H1 (cell line): Measurements from ENCODE around the gene POP5. TPM values are rescaled to one million over a fixed set of nuclear protein-coding genes. Genes with fewer than 3 reads are reported as not detected.

Experiments used
- CTCF ChIA-PET: fragments of 300-600 bp; sonication (Branson Sonifier 250); formaldehyde crosslinking; loops from one replicate; lab custom pipeline; 2021; ENCODE audit not compliant: partially characterized antibody; lab: Charles Lee
- POLR2A ChIA-PET: fragments of 300-600 bp; sonication (Branson Sonifier 250); formaldehyde crosslinking; loops from one replicate; lab custom pipeline; 2021; ENCODE audit warnings: inconsistent platforms; ENCODE audit not compliant: partially characterized antibody; lab: Charles Lee
- DNase-seq, 2 experiments: peaks; one replicate each; pipeline versions ENCODE4 v3.0.0 to v3.0.0-alpha.2; 2010 to 2022; ENCODE audit warnings: low spot score in 2 of 2, low read depth in 1 of 2, mixed read lengths in 1 of 2
- FAIRE-seq: peaks from 2 replicates; lab custom pipeline; 2011; peaks lifted over from hg19 to GRCh38; lab: Jason Lieb, UNC
- H2AFZ ChIP-seq: 2 replicates; pipeline ENCODE4 v1.8.1; 2012; ENCODE audit warnings: low read length, inconsistent platforms
- H2AK5ac ChIP-seq: 2 replicates; pipeline ENCODE4 v1.6.1; 2013; ENCODE audit warnings: low read depth, low read length
- H2BK120ac ChIP-seq: replicated peaks from 2 replicates; pipeline ENCODE3; 2013; ENCODE audit warnings: low read depth, low read length, inconsistent platforms
- H2BK12ac ChIP-seq: 2 replicates; pipeline ENCODE4 v1.6.1; 2013; ENCODE audit warnings: low read depth, low read length
- H2BK15ac ChIP-seq: 2 replicates; pipeline ENCODE4 v1.6.1; 2013; ENCODE audit warnings: low read length
- H2BK20ac ChIP-seq: 2 replicates; pipeline ENCODE4 v1.6.1; 2013; ENCODE audit warnings: low read length
- H2BK5ac ChIP-seq: 2 replicates; pipeline ENCODE4 v1.6.1; 2013; ENCODE audit warnings: low read depth, low read length
- H3K14ac ChIP-seq: 2 replicates; pipeline ENCODE4 v1.6.1; 2013; ENCODE audit warnings: inconsistent platforms; ENCODE audit not compliant: insufficient read length
- H3K18ac ChIP-seq: 2 replicates; pipeline ENCODE4 v1.6.1; 2013; ENCODE audit warnings: low read length; ENCODE audit errors: extremely low read depth
- H3K23ac ChIP-seq: 2 replicates; pipeline ENCODE4 v1.6.1; 2013; ENCODE audit warnings: inconsistent platforms; ENCODE audit not compliant: insufficient read length
- H3K23me2 ChIP-seq: 2 replicates; pipeline ENCODE4 v1.6.1; 2013; ENCODE audit warnings: low read depth, low read length
- H3K27ac ChIP-seq: 2 replicates; pipeline ENCODE4 v1.6.1; 2011; ENCODE audit warnings: low read depth, low read length, inconsistent platforms
- H3K27me3 ChIP-seq, 4 experiments: replicated peaks in 1 of 4; 1 replicate in 1 of 4; 2 replicates in 3 of 4; pipeline versions ENCODE4 v1.6.1 to v1.8.1; 2011 to 2013; ENCODE audit warnings: low read length in 3 of 4, mild to moderate bottlenecking in 3 of 4, inconsistent platforms in 2 of 4, mixed read lengths in 2 of 4, moderate library complexity in 1 of 4; ENCODE audit not compliant: control insufficient read depth in 3 of 4, insufficient read depth in 3 of 4; ENCODE audit errors: extremely low read depth in 1 of 4
- H3K36me3 ChIP-seq, 4 experiments: 2 replicates each; pipeline versions ENCODE4 v1.6.1 to v1.8.1; 2011 to 2013; ENCODE audit warnings: mild to moderate bottlenecking in 4 of 4, low read length in 3 of 4, moderate library complexity in 2 of 4, control low read depth in 1 of 4, inconsistent platforms in 1 of 4; ENCODE audit not compliant: insufficient read depth in 4 of 4, control insufficient read depth in 2 of 4
- H3K4ac ChIP-seq: replicated peaks from 2 replicates; pipeline ENCODE3; 2013; ENCODE audit warnings: low read length, low read depth, mixed read lengths, inconsistent platforms; ENCODE audit not compliant: insufficient read length
- H3K4me1 ChIP-seq, 4 experiments: replicated peaks in 1 of 4; 1 replicate in 1 of 4; 2 replicates in 3 of 4; pipeline versions ENCODE4 v1.6.1 to v1.8.1; 2011 to 2013; ENCODE audit warnings: low read length in 3 of 4, inconsistent platforms in 2 of 4, mixed read lengths in 1 of 4; ENCODE audit not compliant: insufficient read depth in 4 of 4, control insufficient read depth in 3 of 4
- H3K4me2 ChIP-seq, 2 experiments: 2 replicates each; pipeline versions ENCODE4 v1.6.1 to v1.8.1; 2011 to 2013; ENCODE audit warnings: low read depth in 2 of 2, low read length in 2 of 2, control low read depth in 1 of 2, inconsistent platforms in 1 of 2, mild to moderate bottlenecking in 1 of 2; ENCODE audit not compliant: insufficient read depth in 1 of 2
- H3K4me3 ChIP-seq, 4 experiments: fragments of 200-600, 300-600 bp in 1 of 4; sonication (generic), shearing (Covaris generic), sonication (Bioruptor Twin) in 1 of 4; 2 replicates each; pipeline versions ENCODE4 v1.5.1 to v1.8.1; 2011 to 2016; ENCODE audit warnings: low read length in 4 of 4, low read depth in 3 of 4, control low read depth in 2 of 4, inconsistent platforms in 2 of 4, mild to moderate bottlenecking in 2 of 4, mixed read lengths in 1 of 4, moderate library complexity in 1 of 4; ENCODE audit not compliant: insufficient read depth in 2 of 4; ENCODE audit errors: extremely low read depth in 1 of 4
- H3K56ac ChIP-seq: replicated peaks from 2 replicates; pipeline ENCODE3; 2013; ENCODE audit warnings: low read depth, mild to moderate bottlenecking, mixed read lengths, low read length, inconsistent platforms; ENCODE audit not compliant: insufficient read length
- H3K79me1 ChIP-seq: 2 replicates; pipeline ENCODE4 v1.6.1; 2013; ENCODE audit warnings: low read depth, low read length, control low read depth
- H3K79me2 ChIP-seq, 2 experiments: 2 replicates each; pipeline versions ENCODE4 v1.6.1 to v1.8.1; 2012 to 2013; ENCODE audit warnings: low read length in 2 of 2, mild to moderate bottlenecking in 2 of 2, inconsistent platforms in 1 of 2; ENCODE audit not compliant: insufficient read depth in 2 of 2, control insufficient read depth in 1 of 2
- H3K9ac ChIP-seq, 4 experiments: replicated peaks in 1 of 4; 1 replicate in 1 of 4; 2 replicates in 3 of 4; pipeline versions ENCODE4 v1.6.1 to v1.8.1; 2011 to 2013; ENCODE audit warnings: low read depth in 3 of 4, low read length in 3 of 4, control low read depth in 2 of 4, mild to moderate bottlenecking in 2 of 4, moderate library complexity in 2 of 4, inconsistent platforms in 1 of 4; ENCODE audit errors: extremely low read depth in 1 of 4
- H3K9me3 ChIP-seq, 2 experiments: 2 replicates each; pipeline versions ENCODE4 v1.6.1 to v1.8.1; 2012 to 2013; ENCODE audit warnings: mild to moderate bottlenecking in 2 of 2, moderate library complexity in 2 of 2, control low read depth in 1 of 2, inconsistent platforms in 1 of 2, low read depth in 1 of 2, low read length in 1 of 2, mixed read lengths in 1 of 2; ENCODE audit not compliant: insufficient read depth in 2 of 2
- H4K20me1 ChIP-seq, 2 experiments: replicated peaks in 1 of 2; 2 replicates each; pipeline versions ENCODE3 to v1.8.1; 2011 to 2013; ENCODE audit warnings: inconsistent platforms in 2 of 2, low read length in 2 of 2, mild to moderate bottlenecking in 1 of 2; ENCODE audit not compliant: insufficient read depth in 2 of 2, control insufficient read depth in 1 of 2
- H4K5ac ChIP-seq: 2 replicates; pipeline ENCODE4 v1.6.1; 2013; ENCODE audit warnings: low read length, low read depth, mixed read lengths, inconsistent platforms; ENCODE audit not compliant: insufficient read length
- H4K8ac ChIP-seq: 2 replicates; pipeline ENCODE4 v1.8.0; 2013; ENCODE audit warnings: mild to moderate bottlenecking, moderate library complexity, low read length, inconsistent platforms; ENCODE audit not compliant: insufficient read depth; ENCODE audit errors: extremely low read depth
- H4K91ac ChIP-seq: replicated peaks from 2 replicates; pipeline ENCODE3; 2013; ENCODE audit warnings: low read length, mixed read lengths, inconsistent platforms; ENCODE audit not compliant: insufficient read length
- KDM1A ChIP-seq: fragments of 200-600, 300-600 bp; sonication (generic); IDR thresholded peaks from 2 replicates; pipeline ENCODE4 v1.7.1; 2016; ENCODE audit warnings: mild to moderate bottlenecking, low read length, borderline replicate concordance
- RXRA ChIP-seq: IDR thresholded peaks from 2 replicates; pipeline ENCODE4 v1.6.1; 2011; ENCODE audit warnings: low read depth, mild to moderate bottlenecking, low read length, moderate library complexity; ENCODE audit not compliant: insufficient read depth
- WGBS, 2 experiments: shearing (Covaris generic) in 1 of 2; methylation state at CpG; one replicate each; pipeline versions ENCODE4 v1.1.6 to v1.1.7; 2013 to 2015; ENCODE audit warnings: low lambda C conversion rate in 2 of 2, mixed read lengths in 2 of 2, inconsistent platforms in 1 of 2, low coverage in 1 of 2, missing lambda C conversion rate in 1 of 2; ENCODE audit not compliant: insufficient replicate concordance in 2 of 2, insufficient coverage in 1 of 2, insufficient read length in 1 of 2; ENCODE audit errors: extremely low coverage in 1 of 2, missing lambda C conversion rate in 1 of 2; 5-methylcytosine and 5-hydroxymethylcytosine counted together
- polyA plus RNA-seq, 7 experiments: library from polyadenylated mRNA; depleted of rRNA in 3 of 7; stranded (reverse) in 5 of 7; unstranded in 2 of 7; fragments of >200 nt in 5 of 7; fragments of 200-250 nt in 2 of 7; gene quantifications; 1 replicate in 5 of 7; 2 replicates in 1 of 7; 4 replicates in 1 of 7; pipeline versions ENCODE4 v1.2.1 to v1.2.3, GENCODE V29; 2011 to 2013; ENCODE audit warnings: missing spikeins in 2 of 7, mixed read lengths in 2 of 7
- total RNA-seq: library from RNA; stranded (reverse); fragmentation: NEBNext Ultra II Directional; extraction: Animal tissue kit (Norgen Biotek cat#: 25700); gene quantifications from 2 replicates; pipeline ENCODE4 v1.2.1, GENCODE V29; 2021

Gene POP5
- total and polyA plus RNA-seq, 2 of the 8 experiments (the other 6 are each of a cell fraction or from before 2014, with no cell fraction given), result 59.7 to 124 TPM

- no peak overlapping the region for H3K23ac ChIP-seq
Measured at GRCh38 chr12:120597861-120598260, 16.7 kb upstream of the POP5 start.

More at GRCh38 chr12:120597861-120598260, 16.7 kb upstream of the POP5 start:
- Histone ChIP-seq H3K4me3 (no peak overlapping the region), H2AFZ (no peak overlapping the region), H3K9me3 (no peaks in the 10 kb centered on the region), H3K14ac (no peak overlapping the region), H4K20me1 (no peaks in the 10 kb centered on the region), H3K27me3 (no peaks in the 10 kb centered on the region), H4K91ac (no peak overlapping the region), H3K9ac (no peak overlapping the region), H4K8ac (no peak overlapping the region), H2BK20ac (no peak overlapping the region), H2BK12ac (no peak overlapping the region), H2AK5ac (no peak overlapping the region), H3K4me2 (no peak overlapping the region), H2BK120ac (no peak overlapping the region), H3K56ac (no peak overlapping the region), H3K79me1 (no peaks in the 10 kb centered on the region), H3K27ac (no peak overlapping the region), H4K5ac (no peak overlapping the region), H3K79me2 (no peaks in the 10 kb centered on the region), H3K23me2 (peaks cover 3% of the 10 kb centered on the region; the same call in 1 of the 2 replicates), H2BK15ac (no peak overlapping the region), H3K4ac (no peak overlapping the region), H3K18ac (no peak overlapping the region), H3K4me1 (peaks cover 0 to 5% (median 2%) of the 10 kb centered on the region in 4 experiments; a peak in 6 of 7 replicates), H3K36me3 (no peaks in the 10 kb centered on the region), H2BK5ac (no peak overlapping the region)
- DNase-seq, result no peak
- TF ChIP-seq KDM1A (peak; percentile 59; the same call in 1 of the 2 replicates), RXRA (no peak)
- no peak for FAIRE-seq
- CTCF ChIA-PET, result interaction anchor here (2.1 to 2.8 kb wide), 3 partner anchors 8 to 51 kb away, joined by 6 to 20 read pairs (median 7); partner anchors contain the start of gene POP5
- WGBS, 2 experiments, result 71% methylated on average over 3 of the region's 3 CpGs; no CpG with 5 or more reads in 1 of the 2 experiments
- POLR2A ChIA-PET, result no interaction called here
